HEK293 (cell line): ENCODE data around the gene PRDM10.

ENCODE experiments used
- CTCF ChIA-PET: fragments of 350-600 bp; formaldehyde crosslinking; extraction: SDS; loops from one replicate; lab custom pipeline; 2021; ENCODE audit warnings: antibody characterized with exemption; lab: Yijun Ruan, JAX
- POLR2A ChIA-PET: fragments of 300-600 bp; formaldehyde crosslinking; extraction: SDS; loops from one replicate; lab custom pipeline; 2020; ENCODE audit warnings: antibody characterized with exemption, inconsistent platforms; lab: Yijun Ruan, JAX
- H3K27ac ChIP-seq: fragments of 200-500 bp; sonication (Bioruptor generic); 2 replicates; pipeline ENCODE4 v1.5.1; 2014; ENCODE audit warnings: low read depth, low read length, control low read depth, inconsistent platforms; ENCODE audit errors: extremely low read depth
- H3K36me3 ChIP-seq, 2 experiments: fragments of 200-500 bp in 1 of 2; sonication (Bioruptor generic) in 1 of 2; 1 replicate in 1 of 2; 2 replicates in 1 of 2; pipeline ENCODE4 v1.5.1; 2014 to 2017; ENCODE audit warnings: inconsistent platforms in 2 of 2, low read length in 2 of 2; ENCODE audit not compliant: control insufficient read depth in 2 of 2, insufficient read depth in 1 of 2
- H3K4me1 ChIP-seq: fragments of 200-500 bp; sonication (Bioruptor generic); 2 replicates; pipeline ENCODE4 v1.5.1; 2014; ENCODE audit warnings: mild to moderate bottlenecking, low read length, inconsistent platforms; ENCODE audit not compliant: control insufficient read depth, insufficient read depth
- H3K4me3 ChIP-seq: 2 replicates; pipeline ENCODE4 v1.5.1; 2011; ENCODE audit warnings: low read depth, mild to moderate bottlenecking, control low read depth, low read length, moderate library complexity
- H3K9me3 ChIP-seq: fragments of 200-500 bp; sonication (Bioruptor generic); 2 replicates; pipeline ENCODE4 v1.5.1; 2014; ENCODE audit warnings: low read depth, low read length, inconsistent platforms; ENCODE audit not compliant: control insufficient read depth, insufficient read depth
- CTCF ChIP-seq: fragments of 450-650 bp; formaldehyde crosslinking; IDR thresholded peaks from 2 replicates; pipeline ENCODE4 v1.5.1; 2016; ENCODE audit warnings: missing biosample characterization, missing genetic modification characterization
- EGR2 ChIP-seq: fragments of 450-650 bp; formaldehyde crosslinking; IDR thresholded peaks from 2 replicates; pipeline ENCODE4 v1.5.1; 2016; ENCODE audit warnings: low read depth, missing biosample characterization, missing genetic modification characterization
- GLIS1 ChIP-seq: fragments of 450-650 bp; formaldehyde crosslinking; IDR thresholded peaks from 2 replicates; pipeline ENCODE4 v1.5.1; 2016; ENCODE audit warnings: missing biosample characterization, missing genetic modification characterization
- KLF10 ChIP-seq: fragments of 450-650 bp; IDR thresholded peaks from 2 replicates; pipeline ENCODE4 v1.5.1; 2018; ENCODE audit warnings: missing biosample characterization, mild to moderate bottlenecking, missing genetic modification characterization
- KLF17 ChIP-seq: fragments of 450-650 bp; formaldehyde crosslinking; IDR thresholded peaks from 2 replicates; pipeline ENCODE4 v1.5.1; 2016; ENCODE audit warnings: missing biosample characterization, missing genetic modification characterization
- PRDM10 ChIP-seq: fragments of 450-650 bp; formaldehyde crosslinking; IDR thresholded peaks from 2 replicates; pipeline ENCODE4 v1.5.1; 2016; ENCODE audit warnings: missing biosample characterization, missing genetic modification characterization
- SP2 ChIP-seq: fragments of 450-650 bp; formaldehyde crosslinking; IDR thresholded peaks from 2 replicates; pipeline ENCODE4 v1.5.1; 2016; ENCODE audit warnings: missing biosample characterization, missing genetic modification characterization
- SP7 ChIP-seq: fragments of 450-650 bp; formaldehyde crosslinking; IDR thresholded peaks from 2 replicates; pipeline ENCODE4 v1.5.1; 2016; ENCODE audit warnings: missing biosample characterization, missing genetic modification characterization
- WT1 ChIP-seq: fragments of 450-650 bp; formaldehyde crosslinking; IDR thresholded peaks from 2 replicates; pipeline ENCODE4 v1.5.1; 2016; ENCODE audit warnings: missing biosample characterization, missing genetic modification characterization
- ZBTB48 ChIP-seq: fragments of 450-650 bp; formaldehyde crosslinking; IDR thresholded peaks from 2 replicates; pipeline ENCODE4 v1.5.1; 2016; ENCODE audit warnings: missing biosample characterization, missing genetic modification characterization
- ZBTB7A ChIP-seq: fragments of 450-650 bp; formaldehyde crosslinking; IDR thresholded peaks from 2 replicates; pipeline ENCODE4 v1.5.1; 2016; ENCODE audit warnings: low read depth, missing biosample characterization, missing genetic modification characterization
- ZBTB8A ChIP-seq: fragments of 450-650 bp; formaldehyde crosslinking; IDR thresholded peaks from 2 replicates; pipeline ENCODE4 v1.5.1; 2016; ENCODE audit warnings: missing biosample characterization, missing genetic modification characterization
- ZEB2 ChIP-seq: fragments of 450-650 bp; formaldehyde crosslinking; IDR thresholded peaks from 2 replicates; pipeline ENCODE4 v1.5.1; 2016; ENCODE audit warnings: missing biosample characterization, missing genetic modification characterization
- ZIC2 ChIP-seq: fragments of 450-650 bp; formaldehyde crosslinking; IDR thresholded peaks from 2 replicates; pipeline ENCODE4 v1.5.1; 2016; ENCODE audit warnings: missing biosample characterization, missing genetic modification characterization
- ZNF138 ChIP-seq: fragments of 450-650 bp; formaldehyde crosslinking; IDR thresholded peaks from 2 replicates; pipeline ENCODE4 v1.5.1; 2016; ENCODE audit warnings: missing biosample characterization, missing genetic modification characterization, borderline replicate concordance
- ZNF223 ChIP-seq: fragments of 450-650 bp; formaldehyde crosslinking; IDR thresholded peaks from 2 replicates; pipeline ENCODE4 v1.5.1; 2016; ENCODE audit warnings: missing biosample characterization, missing genetic modification characterization
- ZNF239 ChIP-seq: fragments of 450-650 bp; formaldehyde crosslinking; IDR thresholded peaks from 2 replicates; pipeline ENCODE4 v1.5.1; 2016; ENCODE audit warnings: missing biosample characterization, missing genetic modification characterization
- ZNF366 ChIP-seq: fragments of 450-650 bp; formaldehyde crosslinking; conservative IDR thresholded peaks from 2 replicates; pipeline ENCODE4 v1.5.1; 2016; ENCODE audit warnings: missing biosample characterization, missing genetic modification characterization
- ZNF561 ChIP-seq: fragments of 450-650 bp; IDR thresholded peaks from 2 replicates; pipeline ENCODE4 v1.5.1; 2018; ENCODE audit warnings: missing biosample characterization, missing genetic modification characterization, borderline replicate concordance
- ZNF621 ChIP-seq: fragments of 450-650 bp; formaldehyde crosslinking; IDR thresholded peaks from 2 replicates; pipeline ENCODE4 v1.5.1; 2017; ENCODE audit warnings: missing biosample characterization, missing genetic modification characterization
- ZNF624 ChIP-seq: fragments of 450-650 bp; formaldehyde crosslinking; IDR thresholded peaks from 2 replicates; pipeline ENCODE4 v1.5.1; 2017; ENCODE audit warnings: missing biosample characterization, missing genetic modification characterization
- ZNF704 ChIP-seq: fragments of 450-650 bp; formaldehyde crosslinking; IDR thresholded peaks from 2 replicates; pipeline ENCODE4 v1.5.1; 2016; ENCODE audit warnings: missing biosample characterization, missing genetic modification characterization
- ZNF747 ChIP-seq: fragments of 450-650 bp; formaldehyde crosslinking; IDR thresholded peaks from 2 replicates; pipeline ENCODE4 v1.5.1; 2016; ENCODE audit warnings: missing biosample characterization, missing genetic modification characterization
- ZNF76 ChIP-seq: fragments of 450-650 bp; formaldehyde crosslinking; IDR thresholded peaks from 2 replicates; pipeline ENCODE4; 2016; ENCODE audit warnings: low read depth, missing biosample characterization, missing genetic modification characterization, borderline replicate concordance
- ZSCAN16 ChIP-seq: fragments of 450-650 bp; formaldehyde crosslinking; IDR thresholded peaks from 2 replicates; pipeline ENCODE4 v1.5.1; 2016; ENCODE audit warnings: missing biosample characterization, missing genetic modification characterization

The PRDM10 gene

GRCh38 chr11:129864811-129865210 lies 137.8 kb downstream of the PRDM10 start:
- Histone ChIP-seq H3K9me3 (no peaks in the 10 kb centered on the region), H3K36me3 (peaks cover 9 to 90% of the 10 kb centered on the region in 2 experiments; a peak in 2 of 3 replicates), H3K4me1 (no peaks in the 10 kb centered on the region), H3K4me3 (no peak overlapping the region), H3K27ac (no peak overlapping the region)
- no peak for TF ChIP-seq SP7
- CTCF ChIA-PET, result interaction anchor here (0.6 kb wide), 2 partner anchors 29 to 915 kb away, joined by 3 to 4 read pairs; no protein-coding TSS in a partner anchor
- POLR2A ChIA-PET, result no interaction called here

GRCh38 chr11:129861702-129862522 lies 140.7 kb downstream of the PRDM10 start:
- H3K4me3 ChIP-seq, result no peak overlapping the region
- H3K27ac ChIP-seq, result no peak overlapping the region
- peaks cover 3 to 77% of the 10 kb centered on the region in 2 experiments; a peak in 2 of 3 replicates for H3K36me3 ChIP-seq
- no peaks in the 10 kb centered on the region for H3K4me1 ChIP-seq
- H3K9me3 ChIP-seq, result no peaks in the 10 kb centered on the region
- CTCF ChIA-PET, result interaction anchor here (0.6 to 2.1 kb wide), 4 partner anchors 8 to 95 kb away, joined by 3 to 5 read pairs (median 3); no protein-coding TSS in a partner anchor
- POLR2A ChIA-PET, result interaction anchor here (0.6 to 1.5 kb wide), 7 partner anchors 15 to 1043 kb away, joined by 3 to 9 read pairs (median 3); partner anchors contain the start of gene NFRKB
- TF ChIP-seq ZBTB48 (tag by site-specific recombination), result peak; percentile 56; the same call in 1 of the 2 replicates
- TF ChIP-seq KLF17 (tag by site-specific recombination), result no peak
- no peak for TF ChIP-seq ZNF747
- no peak for TF ChIP-seq ZNF239 (tag by site-specific recombination)
- no peak for TF ChIP-seq ZNF621 (tag by site-specific recombination)
- no peak for TF ChIP-seq ZNF76 (tag by site-specific recombination)
- TF ChIP-seq ZSCAN16 (tag by site-specific recombination), result no peak
- 0 out of 2 replicates have a peak, but pooled peaks have one; percentile 29 for TF ChIP-seq KLF10
- TF ChIP-seq ZNF366, result 0 out of 2 replicates have a peak, but pooled peaks have one; percentile 11
- TF ChIP-seq ZBTB8A (tag by site-specific recombination), result no peak
- TF ChIP-seq WT1, result 0 out of 2 replicates have a peak, but pooled peaks have one; percentile 32
- no peak for TF ChIP-seq EGR2
- TF ChIP-seq ZNF138, result no peak
- TF ChIP-seq ZEB2, result no peak
- peak; percentile 35; the same call in 1 of the 2 replicates for TF ChIP-seq GLIS1
- 0 out of 2 replicates have a peak, but pooled peaks have one; percentile 27 for TF ChIP-seq PRDM10 (tag by site-specific recombination)

- H3K27ac ChIP-seq, result no peak overlapping the region
- H3K9me3 ChIP-seq, result no peaks in the 10 kb centered on the region
- H3K36me3 ChIP-seq, result peaks cover 0 to 25% of the 10 kb centered on the region in 2 experiments; a peak in 2 of 3 replicates
- ChIA-PET POLR2A (no interaction called here), CTCF (interaction anchor here (0.7 kb wide), 1 partner anchor 25 kb away, joined by 3 read pairs; no protein-coding TSS in a partner anchor)
- H3K4me1 ChIP-seq, result peaks cover 10% of the 10 kb centered on the region; the same call in 1 of the 2 replicates
- no peak overlapping the region for H3K4me3 ChIP-seq
- no peak for TF ChIP-seq ZNF561 (tag by site-specific recombination)
- TF ChIP-seq ZIC2 (tag by site-specific recombination), result no peak
- TF ChIP-seq ZNF223 (tag by site-specific recombination), result no peak
- TF ChIP-seq ZBTB7A (tag by site-specific recombination), result no peak
- TF ChIP-seq ZNF621 (tag by site-specific recombination), result no peak
- no peak for TF ChIP-seq ZNF138
- no peak for TF ChIP-seq SP2 (tag by site-specific recombination)
- TF ChIP-seq ZNF624, result no peak
- TF ChIP-seq CTCF (tag by site-specific recombination), result no peak
- TF ChIP-seq ZNF704 (tag by site-specific recombination), result no peak
These were observed 146.6 kb downstream of the PRDM10 start for GRCh38 chr11:129856036-129856435.
